NT2/D1 (cell line): ENCODE measurements around the gene RBMS2.

Source experiments
- YY1 ChIP-seq: IDR thresholded peaks from 2 replicates; pipeline ENCODE4 v1.6.1; 2011; ENCODE audit not compliant: insufficient read length, insufficient read depth
- ZNF274 ChIP-seq: IDR thresholded peaks from 2 replicates; pipeline ENCODE4 v1.6.1; 2011; ENCODE audit warnings: mild to moderate bottlenecking, low read depth, low read length

- TF ChIP-seq ZNF274 (no peak), YY1 (no peak)
Observed at GRCh38 chr12:56633468-56634241, 112.0 kb downstream of the RBMS2 start.
